Muscle layer of duodenum (tissue), 2 donors: ENCODE results near the gene ARL5C.

Experiments used
- H3K27ac ChIP-seq: one replicate; pipeline ENCODE4 v1.7.0; 2013; ENCODE audit warnings: mild to moderate bottlenecking, low read length
- H3K27me3 ChIP-seq: one replicate; pipeline ENCODE4 v1.7.0; 2013; ENCODE audit warnings: low read depth, mild to moderate bottlenecking, control low read depth, low read length
- H3K36me3 ChIP-seq, 2 donors: one replicate each; pipeline ENCODE4 v1.7.0; 2013; ENCODE audit warnings: low read length in 2 of 2, control low read depth in 1 of 2, mild to moderate bottlenecking in 1 of 2; ENCODE audit not compliant: insufficient read depth in 2 of 2, control insufficient read depth in 1 of 2
- H3K4me1 ChIP-seq, 2 donors: one replicate each; pipeline ENCODE4 v1.7.0; 2013; ENCODE audit warnings: low read length in 2 of 2, mild to moderate bottlenecking in 2 of 2, control low read depth in 1 of 2, moderate library complexity in 1 of 2; ENCODE audit not compliant: insufficient read depth in 2 of 2, control insufficient read depth in 1 of 2
- H3K4me3 ChIP-seq, 2 donors: one replicate each; pipeline ENCODE4 v1.7.0; 2013; ENCODE audit warnings: low read length in 2 of 2, low read depth in 1 of 2, mild to moderate bottlenecking in 1 of 2
- H3K9me3 ChIP-seq, 2 donors: one replicate each; pipeline ENCODE4 v1.7.0; 2013; ENCODE audit warnings: low read length in 2 of 2, control low read depth in 1 of 2, mild to moderate bottlenecking in 1 of 2; ENCODE audit not compliant: control insufficient read depth in 1 of 2
- donor health status: healthy.

Gene ARL5C

DNA sequence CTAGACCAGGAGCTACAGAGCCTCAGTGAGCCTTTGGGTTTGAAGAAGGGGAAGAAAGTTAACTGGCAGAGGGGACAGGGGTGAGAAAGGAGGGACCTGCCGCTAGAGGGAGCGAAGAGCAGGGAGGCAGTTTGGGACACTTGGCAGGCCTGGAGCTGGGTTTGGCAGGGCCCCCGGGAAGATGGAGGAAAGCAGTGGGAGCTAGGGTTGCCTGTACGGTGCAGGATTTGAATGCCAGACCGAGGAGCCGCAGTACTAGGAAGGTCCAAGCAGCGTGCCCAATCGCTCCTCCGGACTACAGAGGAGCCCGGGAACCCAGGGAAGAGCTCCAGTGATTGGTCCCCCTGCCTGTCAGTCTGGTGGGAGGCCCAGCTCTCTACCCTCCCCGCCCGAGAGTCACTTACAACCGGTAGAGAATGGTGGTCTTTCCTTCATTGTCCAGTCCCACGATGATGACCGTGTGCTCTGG lies 1.3 kb downstream of the ARL5C start:
- H3K27ac ChIP-seq: no peak overlapping the region

DNA sequence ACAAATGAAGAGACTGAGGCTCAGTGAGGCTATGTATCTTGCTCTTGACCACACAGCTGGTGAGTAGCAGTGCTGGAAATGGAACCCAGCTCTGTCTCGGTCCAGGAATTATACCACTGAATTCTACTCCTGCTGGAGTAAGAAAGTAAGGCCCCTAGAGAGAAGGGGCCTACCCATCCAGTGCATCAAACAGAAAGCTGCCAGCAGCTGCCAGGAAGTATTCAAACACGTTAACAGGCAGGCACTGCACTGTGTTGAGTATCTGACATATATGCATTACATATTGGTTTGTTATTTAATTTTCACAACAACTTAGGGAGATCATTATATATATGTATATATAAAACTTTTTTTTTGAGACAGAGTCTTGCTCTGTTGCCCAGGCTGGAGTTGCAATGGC lies 4.0 kb downstream of the ARL5C start:
- Histone ChIP-seq H3K9me3 (no peaks in the 10 kb centered on the region), H3K4me3 (no peak overlapping the region), H3K27me3 (no peaks in the 10 kb centered on the region), H3K27ac (no peak overlapping the region), H3K36me3 (no peaks in the 10 kb centered on the region), H3K4me1 (peaks cover 4 to 15% of the 10 kb centered on the region in 2 donors)

More for the DNA sequence above, 1.3 kb downstream of the ARL5C start:
- Histone ChIP-seq H3K27me3 (no peaks in the 10 kb centered on the region), H3K36me3 (no peaks in the 10 kb centered on the region), H3K9me3 (no peaks in the 10 kb centered on the region), H3K4me1 (peaks cover 4 to 15% of the 10 kb centered on the region in 2 donors), H3K4me3 (peak overlapping the region; percentile 71 to 73)

DNA sequence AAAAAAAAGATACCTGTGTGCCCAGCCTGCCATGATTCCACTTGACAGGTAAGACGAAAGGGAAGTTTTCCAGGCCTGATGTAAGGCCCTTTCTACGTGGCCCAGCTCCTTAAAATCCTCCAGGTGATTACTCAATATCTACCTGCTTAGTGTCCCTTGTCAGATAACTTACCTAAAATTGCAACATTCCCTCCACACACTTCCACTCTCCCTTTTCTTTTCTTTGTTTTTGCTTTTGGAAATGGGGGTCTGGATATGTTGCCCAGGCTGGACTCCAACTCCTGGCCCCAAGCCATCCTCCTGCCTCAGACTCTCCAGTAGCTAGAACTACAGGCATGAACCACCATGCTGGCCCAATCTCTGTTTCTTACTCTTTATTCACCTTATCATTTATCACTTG lies 7.3 kb downstream of the ARL5C start:
- no peaks in the 10 kb centered on the region for H3K27me3 ChIP-seq
- no peak overlapping the region for H3K27ac ChIP-seq
- H3K4me3 ChIP-seq: no peak overlapping the region

DNA sequence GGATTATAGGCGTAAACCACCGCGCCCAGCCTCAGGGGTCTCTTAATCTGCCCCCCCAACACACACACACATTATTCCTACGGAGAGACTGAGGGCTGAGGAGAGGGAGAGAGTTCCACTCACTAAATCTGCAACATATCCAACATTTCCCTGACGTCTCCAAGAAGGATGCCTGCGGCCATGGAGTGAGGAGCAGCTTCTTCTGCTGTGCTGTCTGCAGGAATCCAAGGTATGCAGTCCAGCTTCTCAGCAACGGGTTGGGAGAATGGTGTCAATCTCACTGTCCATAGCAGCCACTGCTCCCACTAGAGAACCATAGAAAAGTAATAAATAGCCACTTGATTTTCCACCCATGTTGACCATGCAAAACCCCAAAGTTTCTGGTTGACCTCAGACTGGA lies 9.5 kb downstream of the ARL5C start:
- Histone ChIP-seq H3K9me3 (no peaks in the 10 kb centered on the region), H3K27me3 (no peaks in the 10 kb centered on the region), H3K4me3 (no peak overlapping the region), H3K36me3 (no peaks in the 10 kb centered on the region), H3K4me1 (peaks cover 0 to 19% of the 10 kb centered on the region in 2 donors), H3K27ac (no peak overlapping the region)

More for the DNA sequence above, 7.3 kb downstream of the ARL5C start:
- Histone ChIP-seq H3K4me1 (no peaks in the 10 kb centered on the region), H3K36me3 (no peaks in the 10 kb centered on the region), H3K9me3 (no peaks in the 10 kb centered on the region)

DNA sequence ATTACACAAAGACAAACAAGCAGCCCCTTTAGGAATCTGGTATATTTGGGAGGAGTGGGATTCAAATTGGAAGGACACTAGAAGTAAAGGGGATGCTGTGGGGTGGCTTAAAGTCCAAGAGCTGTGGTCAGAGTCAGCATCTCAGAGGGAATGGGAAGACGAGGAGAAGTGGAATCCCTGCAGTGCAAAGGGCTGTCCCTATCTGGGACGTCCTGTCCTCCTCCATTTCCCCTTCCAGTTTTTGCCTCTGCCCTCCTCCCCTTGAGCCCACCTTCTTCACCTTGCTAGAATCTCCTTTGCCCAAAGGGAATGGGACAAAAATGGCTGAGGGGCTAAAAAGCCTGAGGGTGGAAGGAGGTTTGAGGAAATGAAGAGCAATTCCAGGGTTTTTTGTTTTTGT lies 10.3 kb downstream of the ARL5C start:
- H3K4me1 ChIP-seq: peaks cover 0 to 25% of the 10 kb centered on the region in 2 donors
- peaks cover 5% of the 10 kb centered on the region for H3K27me3 ChIP-seq
- H3K36me3 ChIP-seq: no peaks in the 10 kb centered on the region
- no peaks in the 10 kb centered on the region for H3K9me3 ChIP-seq
- H3K4me3 ChIP-seq: no peak overlapping the region
- H3K27ac ChIP-seq: no peak overlapping the region

DNA sequence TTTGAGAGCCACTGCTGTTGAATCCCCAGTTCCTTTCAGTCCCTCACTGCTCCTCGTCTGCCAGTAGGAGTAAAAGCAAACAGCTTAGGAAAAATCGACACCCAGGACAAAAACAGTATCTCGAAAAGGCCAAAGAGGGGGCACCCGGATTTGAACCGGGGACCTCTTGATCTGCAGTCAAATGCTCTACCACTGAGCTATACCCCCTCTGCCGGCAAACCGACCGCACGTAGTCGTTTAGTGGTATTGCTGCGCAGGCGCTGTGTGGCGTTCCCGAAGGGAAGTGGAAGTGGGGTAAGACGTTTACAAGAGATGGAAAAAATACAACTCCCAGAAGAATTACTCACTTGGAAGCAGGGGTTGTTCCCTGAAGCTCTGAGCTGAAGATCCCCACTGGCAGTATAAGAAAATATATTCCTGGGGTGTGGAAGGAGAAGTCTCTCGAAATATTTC lies 12.3 kb downstream of the ARL5C start:
- Histone ChIP-seq H3K9me3 (no peaks in the 10 kb centered on the region), H3K27me3 (peaks cover 7% of the 10 kb centered on the region), H3K27ac (peak overlapping the region; percentile 85), H3K4me1 (peaks cover 0 to 26% of the 10 kb centered on the region in 2 donors), H3K4me3 (peak overlapping the region; percentile 96 to 99), H3K36me3 (no peaks in the 10 kb centered on the region)

DNA sequence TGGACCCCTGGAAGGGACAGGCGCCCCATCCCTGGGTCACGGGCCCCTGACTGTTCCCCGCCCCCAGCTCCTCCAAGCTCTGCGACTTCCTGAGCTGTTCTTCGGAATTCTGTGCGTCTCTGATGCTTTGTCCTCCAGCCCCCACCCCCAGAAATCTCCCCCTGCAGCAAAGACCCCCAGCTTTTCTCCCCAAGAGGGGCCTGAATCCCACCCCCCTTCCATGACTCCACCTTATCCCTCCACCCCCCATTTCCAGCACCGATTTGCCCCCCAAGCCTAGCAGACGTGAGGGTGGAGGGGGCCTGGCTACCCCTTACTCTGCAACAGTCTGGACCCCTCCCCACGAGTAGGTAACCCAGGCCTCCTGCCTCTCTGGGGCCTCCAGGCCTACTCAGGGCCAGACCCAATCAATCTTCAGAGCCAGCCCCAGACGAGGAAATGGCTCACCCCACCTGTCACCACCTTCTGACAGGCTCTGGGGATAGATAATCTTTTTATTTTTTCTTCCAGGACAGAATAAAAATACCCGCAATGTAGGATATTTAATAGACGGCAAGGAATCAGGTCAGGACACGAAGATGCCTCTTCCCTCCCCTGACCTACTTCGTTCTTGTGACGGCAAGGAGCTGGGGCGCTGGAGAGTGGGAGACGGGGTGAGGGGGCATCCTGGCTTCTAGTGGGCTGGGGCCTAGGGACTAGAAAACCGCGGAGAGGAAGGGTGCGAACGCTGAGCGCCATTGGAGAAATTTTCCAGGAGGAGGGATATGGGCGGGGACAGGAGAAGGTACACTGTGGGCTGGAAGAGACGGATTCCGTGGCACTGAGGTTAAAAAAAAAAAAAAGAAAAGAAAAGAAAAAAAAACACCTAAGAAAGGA lies 13.8 kb downstream of the ARL5C start:
- Histone ChIP-seq H3K4me3 (peak overlapping the region; percentile 96 to 99), H3K9me3 (no peaks in the 10 kb centered on the region), H3K36me3 (no peaks in the 10 kb centered on the region), H3K4me1 (peaks cover 0 to 26% of the 10 kb centered on the region in 2 donors), H3K27me3 (peaks cover 7% of the 10 kb centered on the region), H3K27ac (peak overlapping the region; percentile 60)

DNA sequence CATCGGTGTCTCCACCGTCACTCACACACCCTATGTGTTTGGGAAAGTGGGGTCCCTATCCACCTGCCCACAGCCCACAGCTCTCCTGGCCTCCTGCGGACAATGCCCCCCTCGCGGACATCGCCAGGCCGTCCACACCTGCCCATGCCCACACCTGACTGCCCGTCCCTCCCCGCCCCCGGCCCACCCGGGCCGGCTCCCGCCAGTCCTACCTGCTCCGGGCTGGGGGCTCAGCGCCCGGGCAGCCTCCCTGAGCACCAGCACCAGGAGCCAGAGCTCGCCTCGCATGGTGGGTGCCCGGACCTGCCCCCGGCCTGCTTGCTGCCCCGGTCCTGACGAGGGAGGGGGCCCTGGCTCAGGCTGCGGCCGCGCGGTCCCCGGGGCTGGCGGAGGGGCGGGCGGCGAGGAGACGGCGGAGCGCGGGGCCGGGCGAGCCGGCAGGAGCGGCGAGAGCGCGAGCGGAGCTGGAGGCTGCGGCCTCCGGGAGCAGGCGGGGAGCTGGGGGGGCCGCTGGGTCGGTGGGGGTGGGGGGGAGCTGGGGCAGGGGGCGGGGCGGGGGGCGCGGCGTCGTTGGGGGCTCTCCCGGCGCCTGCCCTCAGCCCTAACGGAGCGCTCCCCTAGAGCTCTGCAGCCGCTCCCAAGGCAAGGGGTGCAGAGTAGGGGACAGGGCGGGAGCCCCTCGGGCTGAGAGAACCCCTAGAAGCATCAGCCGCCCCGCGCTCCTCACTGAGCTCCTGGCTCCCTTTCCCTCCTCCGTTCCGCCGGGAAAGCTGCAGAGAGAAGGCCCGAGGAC lies 14.6 kb downstream of the ARL5C start, which contains the start of gene PLXDC1:
Gene PLXDC1 (minus strand): TSS at position 488 of the 793 bp plus-strand sequence. CDS start 200 bp downstream, at position 288.
- Histone ChIP-seq H3K27me3 (peaks cover 7% of the 10 kb centered on the region), H3K36me3 (no peaks in the 10 kb centered on the region), H3K9me3 (no peaks in the 10 kb centered on the region), H3K4me1 (peaks cover 0 to 26% of the 10 kb centered on the region in 2 donors), H3K27ac (no peak within 1 kb of the TSS), H3K4me3 (peak within 1 kb of the TSS; percentile 96 to 99)

DNA sequence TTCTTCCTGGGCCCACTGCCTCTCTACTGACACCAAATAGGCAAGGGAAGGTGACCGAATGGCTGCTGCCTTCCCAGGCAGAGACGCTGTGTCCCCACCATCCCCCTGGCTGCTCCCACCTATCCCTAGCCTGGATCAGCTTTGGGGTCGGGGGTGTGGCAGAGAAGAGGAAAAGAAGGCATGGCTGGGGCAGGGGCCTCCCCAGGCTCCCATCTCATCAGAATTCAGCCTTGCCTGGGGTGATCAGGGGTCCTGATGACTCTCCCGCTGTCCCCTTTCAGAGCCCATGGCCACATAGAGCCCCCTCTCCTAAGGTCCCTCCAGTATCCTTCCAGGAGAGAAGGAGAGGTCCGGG lies 15.2 kb downstream of the ARL5C start:
- no peak overlapping the region for H3K27ac ChIP-seq
- no peaks in the 10 kb centered on the region for H3K9me3 ChIP-seq
- peaks cover 0 to 26% of the 10 kb centered on the region in 2 donors for H3K4me1 ChIP-seq
- no peaks in the 10 kb centered on the region for H3K36me3 ChIP-seq
- H3K27me3 ChIP-seq: peaks cover 7% of the 10 kb centered on the region
- peak overlapping the region in 1 of 2 donors; percentile 56 for H3K4me3 ChIP-seq

DNA sequence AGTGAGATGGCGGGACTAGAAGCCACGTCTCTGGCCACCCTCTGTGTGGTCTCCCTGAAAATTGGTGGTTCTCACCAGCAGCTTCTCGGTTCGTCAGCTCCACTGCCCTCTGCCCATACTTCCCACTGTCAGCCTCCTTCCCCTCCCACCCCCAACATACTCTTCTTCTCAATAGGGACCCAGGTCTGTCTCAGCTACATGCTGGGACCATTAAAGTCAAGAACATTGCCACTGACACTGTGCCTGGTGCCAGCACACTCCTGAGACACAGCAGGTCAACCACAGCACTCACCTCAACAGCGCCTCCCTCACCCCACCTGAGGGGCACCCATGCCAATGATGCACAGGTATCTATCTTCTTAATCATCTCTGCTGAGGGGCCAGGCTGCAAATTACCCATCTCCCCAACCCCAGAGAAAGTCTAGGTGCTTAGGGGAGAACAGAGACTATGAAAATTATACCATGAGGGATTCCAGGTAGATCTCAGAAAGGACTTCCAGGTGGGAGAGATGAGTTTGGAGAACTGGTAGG lies 15.8 kb downstream of the ARL5C start:
- Histone ChIP-seq H3K4me3 (no peak overlapping the region), H3K27ac (no peak overlapping the region)

More for the DNA sequence above, 15.8 kb downstream of the ARL5C start:
- H3K36me3 ChIP-seq: no peaks in the 10 kb centered on the region
- H3K4me1 ChIP-seq: peaks cover under 1 to 26% of the 10 kb centered on the region in 2 donors
- peaks cover 7% of the 10 kb centered on the region for H3K27me3 ChIP-seq
- no peaks in the 10 kb centered on the region for H3K9me3 ChIP-seq
